Measurements from ENCODE around the gene CAPN11. TPM values are rescaled to one million over a fixed set of nuclear protein-coding genes. Genes with fewer than 3 reads are reported as not detected.
A peak's percentile ranks its signal among the peaks of the same experiment; 100 is the strongest.

Gene CAPN11
- total and polyA plus RNA-seq, 9 of the 15 experiments (the other 6 are each of a cell fraction or from before 2014, with no cell fraction given): 0.03 to 0.61 (median 0.17) TPM; not detected in 1

GRCh38 chr6:44126320-44127149 is 32.1 kb upstream of the CAPN11 start (continued):
- TF ChIP-seq POLR2A (conservative IDR thresholded peaks at IDR 0.05): 0 out of 2 replicates have a peak, but pooled peaks have one; percentile 1
- TF ChIP-seq ZNF12 (CRISPR knock-in tag; IDR thresholded peaks at IDR 0.05): 0 out of 2 replicates have a peak, but pooled peaks have one; percentile 36
- 0 out of 4 replicates have a peak, but pooled peaks of 1 of the 2 experiments have one; percentile 32 for TF ChIP-seq ARNT (IDR thresholded peaks at IDR 0.05)
- no peak for TF ChIP-seq ZNF780A (CRISPR knock-in tag; IDR thresholded peaks at IDR 0.05)
- TF ChIP-seq YY1 (IDR thresholded peaks at IDR 0.05; ENCODE audit: borderline replicate concordance in 1 of 3, control insufficient read depth in 1 of 3, extremely low read depth in 1 of 3, insufficient read depth in 3 of 3, insufficient read length in 1 of 3, insufficient replicate concordance in 2 of 3, low read depth in 1 of 3, low read length in 2 of 3): peak in 1 of 3 experiments; percentile 10
- no peak for TF ChIP-seq TSC22D4 (tag; IDR thresholded peaks at IDR 0.05)
- 0 out of 2 replicates have a peak, but pooled peaks have one; percentile 60 for TF ChIP-seq ZNF766 (CRISPR knock-in tag; conservative IDR thresholded peaks at IDR 0.05)
- peak; percentile 66 for TF ChIP-seq SMAD4 (CRISPR knock-in tag; conservative IDR thresholded peaks at IDR 0.05)
- 0 out of 2 replicates have a peak, but pooled peaks have one; percentile 33 for TF ChIP-seq CUX1 (CRISPR knock-in tag; IDR thresholded peaks at IDR 0.05)
- TF ChIP-seq ZNF277 (CRISPR knock-in tag; IDR thresholded peaks at IDR 0.05; ENCODE audit: borderline replicate concordance): peak; percentile 58; the same call in 1 of the 2 replicates
- 0 out of 2 replicates have a peak, but pooled peaks have one; percentile 23 for TF ChIP-seq SMARCC2 (IDR thresholded peaks at IDR 0.05; ENCODE audit: low read depth)
- peak; percentile 76 for TF ChIP-seq ZNF395 (CRISPR knock-in tag; IDR thresholded peaks at IDR 0.05)
- TF ChIP-seq MITF (IDR thresholded peaks at IDR 0.05): 0 out of 2 replicates have a peak, but pooled peaks have one; percentile 12
- TF ChIP-seq ZNF583 (CRISPR knock-in tag; IDR thresholded peaks at IDR 0.05): 0 out of 2 replicates have a peak, but pooled peaks have one; percentile 31
- TF ChIP-seq SRSF3 (IDR thresholded peaks at IDR 0.05; ENCODE audit: insufficient read depth, low read length): no peak
- TF ChIP-seq ATF7 (IDR thresholded peaks at IDR 0.05): peak; percentile 50

Data from K562 (cell line).